ENCODE measurements around the gene TTC39C.

DNA sequence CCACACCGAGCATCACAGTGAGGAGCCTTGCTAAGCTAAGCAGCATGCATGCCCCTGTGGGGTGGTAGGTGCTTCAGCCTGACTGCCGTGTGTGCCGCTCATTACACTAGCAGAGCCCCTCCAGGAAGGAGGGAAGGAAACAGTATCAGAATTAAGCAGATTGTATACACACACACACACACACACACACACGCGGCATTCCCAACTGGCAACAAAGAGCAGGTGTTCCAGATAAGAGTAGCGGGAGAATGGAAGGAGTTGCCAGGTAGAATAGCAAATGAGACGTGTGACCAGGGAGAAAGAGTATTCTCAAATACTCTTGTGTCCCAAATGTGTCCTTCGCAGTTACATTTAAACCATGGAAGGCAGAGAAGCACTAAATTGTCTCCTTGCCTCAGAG, 47.6 kb upstream of the TTC39C start:
- TF ChIP-seq CTCF (IDR thresholded peaks at IDR 0.05) (no peak), SIN3A (IDR thresholded peaks at IDR 0.05; ENCODE audit: borderline replicate concordance, insufficient read depth, low read depth, low read length) (no peak), POLR2AphosphoS5 (IDR thresholded peaks at IDR 0.05; ENCODE audit: low read depth, low read length) (no peak), TCF7L2 (IDR thresholded peaks at IDR 0.05; ENCODE audit: low read depth, low read length) (no peak)
- TF ChIP-seq, protein P1, sequence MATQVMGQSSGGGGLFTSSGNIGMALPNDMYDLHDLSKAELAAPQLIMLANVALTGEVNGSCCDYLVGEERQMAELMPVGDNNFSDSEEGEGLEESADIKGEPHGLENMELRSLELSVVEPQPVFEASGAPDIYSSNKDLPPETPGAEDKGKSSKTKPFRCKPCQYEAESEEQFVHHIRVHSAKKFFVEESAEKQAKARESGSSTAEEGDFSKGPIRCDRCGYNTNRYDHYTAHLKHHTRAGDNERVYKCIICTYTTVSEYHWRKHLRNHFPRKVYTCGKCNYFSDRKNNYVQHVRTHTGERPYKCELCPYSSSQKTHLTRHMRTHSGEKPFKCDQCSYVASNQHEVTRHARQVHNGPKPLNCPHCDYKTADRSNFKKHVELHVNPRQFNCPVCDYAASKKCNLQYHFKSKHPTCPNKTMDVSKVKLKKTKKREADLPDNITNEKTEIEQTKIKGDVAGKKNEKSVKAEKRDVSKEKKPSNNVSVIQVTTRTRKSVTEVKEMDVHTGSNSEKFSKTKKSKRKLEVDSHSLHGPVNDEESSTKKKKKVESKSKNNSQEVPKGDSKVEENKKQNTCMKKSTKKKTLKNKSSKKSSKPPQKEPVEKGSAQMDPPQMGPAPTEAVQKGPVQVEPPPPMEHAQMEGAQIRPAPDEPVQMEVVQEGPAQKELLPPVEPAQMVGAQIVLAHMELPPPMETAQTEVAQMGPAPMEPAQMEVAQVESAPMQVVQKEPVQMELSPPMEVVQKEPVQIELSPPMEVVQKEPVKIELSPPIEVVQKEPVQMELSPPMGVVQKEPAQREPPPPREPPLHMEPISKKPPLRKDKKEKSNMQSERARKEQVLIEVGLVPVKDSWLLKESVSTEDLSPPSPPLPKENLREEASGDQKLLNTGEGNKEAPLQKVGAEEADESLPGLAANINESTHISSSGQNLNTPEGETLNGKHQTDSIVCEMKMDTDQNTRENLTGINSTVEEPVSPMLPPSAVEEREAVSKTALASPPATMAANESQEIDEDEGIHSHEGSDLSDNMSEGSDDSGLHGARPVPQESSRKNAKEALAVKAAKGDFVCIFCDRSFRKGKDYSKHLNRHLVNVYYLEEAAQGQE (IDR thresholded peaks at IDR 0.05; ENCODE audit: insufficient read depth in 1 of 2, low read depth in 2 of 2, low read length in 1 of 2) = no peak

Data from Panc1 (cell line).